GM12801 (cell line): ENCODE results near the gene GMDS.

Source experiments
- CTCF ChIP-seq: IDR thresholded peaks from one replicate; pipeline ENCODE4 v1.5.1; 2011; ENCODE audit warnings: control low read depth; ENCODE audit not compliant: insufficient read length; ENCODE audit errors: extremely low read depth

GMDS gene

DNA sequence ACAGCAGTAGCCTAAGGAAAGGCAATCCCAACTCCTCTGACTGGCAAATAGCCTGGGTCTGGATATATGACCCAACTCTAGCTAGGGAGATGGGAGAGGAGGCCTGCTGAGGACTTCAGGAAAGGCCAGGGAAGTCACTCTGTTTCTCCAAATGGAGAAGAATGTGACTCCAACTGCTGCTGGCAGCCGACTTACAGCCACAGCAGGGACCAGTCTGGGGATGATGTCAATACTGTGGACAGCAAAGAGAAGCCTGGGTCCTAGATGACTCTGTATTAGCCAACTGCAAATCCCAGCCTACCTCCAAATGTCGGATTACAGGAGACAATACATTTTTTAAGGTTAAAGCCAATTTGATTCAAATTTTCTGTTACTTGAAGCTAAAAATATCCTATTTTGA lies 403.1 kb downstream of the GMDS start:
- no peak for TF ChIP-seq CTCF

DNA sequence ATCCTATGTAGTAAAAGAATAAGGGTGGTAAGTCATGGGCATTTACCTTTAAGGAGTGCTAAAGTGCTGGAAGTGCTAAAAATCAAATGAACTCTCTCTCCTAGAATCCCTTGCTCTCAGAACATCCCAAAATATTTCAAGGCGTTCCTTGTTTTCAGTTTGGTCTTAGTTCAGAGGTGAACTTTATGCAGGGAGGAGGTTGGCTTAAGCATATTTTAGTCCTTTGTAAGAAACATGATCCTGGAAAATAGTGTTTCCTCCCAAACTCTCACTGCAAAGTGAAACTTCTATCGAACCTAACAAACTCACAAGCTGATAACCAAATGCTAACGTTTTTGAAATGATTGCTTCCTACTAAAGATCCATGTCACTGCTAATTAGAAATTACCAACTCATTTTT lies 404.3 kb downstream of the GMDS start:
- no peak for TF ChIP-seq CTCF

- TF ChIP-seq CTCF, result no peak
Observed at GRCh38 chr6:1840491-1841121, 404.8 kb downstream of the GMDS start.

GRCh38 chr6:1839361-1839760 lies 406.0 kb downstream of the GMDS start:
- TF ChIP-seq CTCF, result no peak

- TF ChIP-seq CTCF, result no peak
Observed at GRCh38 chr6:1838604-1839213, 406.7 kb downstream of the GMDS start.

- no peak for TF ChIP-seq CTCF
Observed at GRCh38 chr6:1837826-1838225, 407.6 kb downstream of the GMDS start.

DNA sequence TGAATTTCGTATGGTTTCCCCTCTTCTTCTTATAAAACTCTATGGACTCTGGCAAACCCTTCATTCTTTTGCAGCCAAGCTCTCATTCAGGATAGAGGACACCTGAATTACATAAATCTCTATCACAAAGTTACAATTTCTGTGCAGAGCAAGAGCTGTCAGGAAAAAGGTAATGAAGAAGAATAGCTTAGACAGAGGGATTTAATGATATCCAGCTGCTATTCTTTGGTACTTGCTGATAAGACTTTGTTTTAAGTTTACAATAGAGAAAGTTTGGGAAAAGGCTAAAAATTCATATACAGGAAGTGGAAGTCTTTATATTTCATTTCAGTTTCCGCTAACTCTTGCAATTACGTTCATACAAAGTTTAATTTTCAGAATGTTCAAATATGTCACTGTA lies 408.7 kb downstream of the GMDS start:
- TF ChIP-seq CTCF, result no peak
